Limb (tissue), 2 donors: Measurements from ENCODE around the gene CTDSP2.
"Not testable (repeated sequence)": the region's sequence is repeated elsewhere in the genome, so short reads cannot be mapped to it uniquely, and the experiment has no call there.

Source experiments
- DNase-seq, 2 donors: peaks; one replicate each; pipeline ENCODE4 v3.0.0-alpha.2; 2016; ENCODE audit errors: extremely low spot score in 2 of 2

Gene CTDSP2

GRCh38 chr12:57852620-57853500 lies 6.3 kb upstream of the CTDSP2 start:
- DNase-seq: peak; percentile 79

GRCh38 chr12:57852200-57852599 lies 5.7 kb upstream of the CTDSP2 start:
- DNase-seq: no peak

- DNase-seq: no peak
These were observed 5.0 kb upstream of the CTDSP2 start for GRCh38 chr12:57851552-57851951.

GRCh38 chr12:57850854-57851430 lies 4.4 kb upstream of the CTDSP2 start:
- DNase-seq: no peak

GRCh38 chr12:57849447-57849846 lies 2.9 kb upstream of the CTDSP2 start:
- not testable (repeated sequence) for DNase-seq

- no peak for DNase-seq
These were observed 2.5 kb upstream of the CTDSP2 start for GRCh38 chr12:57849035-57849434.

- no peak for DNase-seq
These were observed 1.7 kb upstream of the CTDSP2 start for GRCh38 chr12:57848208-57848607.

- no peak for DNase-seq
These were observed 298 bp downstream of the CTDSP2 start for GRCh38 chr12:57846285-57846576.

- DNase-seq: peak in 1 of 2 donors; percentile 83
These were observed 848 bp downstream of the CTDSP2 start for GRCh38 chr12:57845478-57846284.

- peak in 1 of 2 donors; percentile 59 for DNase-seq
These were observed 1.6 kb downstream of the CTDSP2 start for GRCh38 chr12:57844709-57845477.

GRCh38 chr12:57842342-57843294 lies 3.9 kb downstream of the CTDSP2 start:
- no peak for DNase-seq

- DNase-seq: no peak
These were observed 5.1 kb downstream of the CTDSP2 start for GRCh38 chr12:57841445-57841844.

- no peak for DNase-seq
These were observed 5.8 kb downstream of the CTDSP2 start for GRCh38 chr12:57840726-57841125.

GRCh38 chr12:57839996-57840395 lies 6.5 kb downstream of the CTDSP2 start:
- DNase-seq: no peak

GRCh38 chr12:57838594-57839302 lies 7.8 kb downstream of the CTDSP2 start:
- no peak for DNase-seq

- peak; percentile 55 to 59 for DNase-seq
These were observed 8.5 kb downstream of the CTDSP2 start for GRCh38 chr12:57837864-57838562.

- DNase-seq: peak; percentile 81 to 87
These were observed 9.8 kb downstream of the CTDSP2 start for GRCh38 chr12:57836442-57837375.
